CD14-positive monocyte (primary cell): ENCODE measurements around the gene FIGN. TPM values are rescaled to one million over a fixed set of nuclear protein-coding genes. Genes with fewer than 3 reads are reported as not detected.

ENCODE experiments used
- DNase-seq, 3 donors: peaks; one replicate each; pipeline ENCODE4 v3.0.0-alpha.2; 2011 to 2022
- H2AFZ ChIP-seq: 2 replicates; pipeline ENCODE4 v1.6.0; 2012; ENCODE audit warnings: mild to moderate bottlenecking, low read depth, low read length, inconsistent platforms; ENCODE audit not compliant: insufficient read depth, poor library complexity, severe bottlenecking
- H3K27ac ChIP-seq, 2 donors: 1 replicate in 1 of 2; 2 replicates in 1 of 2; pipeline ENCODE4 v1.5.1; 2012 to 2013; ENCODE audit warnings: low read length in 2 of 2, control low read depth in 1 of 2, inconsistent platforms in 1 of 2, low read depth in 1 of 2, mild to moderate bottlenecking in 1 of 2
- H3K27me3 ChIP-seq, 2 donors: one replicate each; pipeline versions ENCODE4 v1.6.0 to v1.6.1; 2011 to 2013; ENCODE audit warnings: low read length in 2 of 2; ENCODE audit not compliant: control insufficient read depth in 2 of 2, insufficient read depth in 2 of 2
- H3K36me3 ChIP-seq, 2 donors: replicated peaks in 1 of 2; 1 replicate in 1 of 2; 2 replicates in 1 of 2; pipeline versions ENCODE4 v1.5.1 to v1.6.1; 2012 to 2013; ENCODE audit warnings: low read length in 2 of 2, control low read depth in 1 of 2, inconsistent platforms in 1 of 2, mild to moderate bottlenecking in 1 of 2; ENCODE audit not compliant: insufficient read depth in 2 of 2, control insufficient read depth in 1 of 2
- H3K4me1 ChIP-seq, 2 donors: 1 replicate in 1 of 2; 2 replicates in 1 of 2; pipeline versions ENCODE4 v1.5.1 to v1.6.1; 2012 to 2013; ENCODE audit warnings: low read length in 2 of 2, control low read depth in 1 of 2, inconsistent platforms in 1 of 2, mild to moderate bottlenecking in 1 of 2, moderate library complexity in 1 of 2; ENCODE audit not compliant: insufficient read depth in 2 of 2, control insufficient read depth in 1 of 2
- H3K4me2 ChIP-seq: replicated peaks from 2 replicates; pipeline ENCODE3; 2012; ENCODE audit warnings: low read length, moderate library complexity, mild to moderate bottlenecking; ENCODE audit not compliant: poor library complexity, severe bottlenecking; ENCODE audit errors: extremely low read depth
- H3K4me3 ChIP-seq, 3 experiments: fragments of 200-600 bp in 1 of 3; sonication (generic) in 1 of 3; replicated peaks in 1 of 3; 1 replicate in 2 of 3; 2 replicates in 1 of 3; pipeline ENCODE4 v1.5.1; 2011 to 2013; ENCODE audit warnings: low read length in 3 of 3, mild to moderate bottlenecking in 3 of 3, control low read depth in 2 of 3, low read depth in 2 of 3, inconsistent platforms in 1 of 3, moderate library complexity in 1 of 3
- H3K79me2 ChIP-seq: 2 replicates; pipeline ENCODE4 v1.6.0; 2012; ENCODE audit warnings: mild to moderate bottlenecking, control low read depth, inconsistent platforms, low read length, moderate library complexity; ENCODE audit not compliant: insufficient read depth
- H3K9ac ChIP-seq: 2 replicates; pipeline ENCODE4 v1.6.0; 2017; ENCODE audit warnings: low read length, mild to moderate bottlenecking; ENCODE audit not compliant: insufficient read depth, poor library complexity, severe bottlenecking
- H3K9me3 ChIP-seq, 2 donors: replicated peaks in 1 of 2; 1 replicate in 1 of 2; 2 replicates in 1 of 2; pipeline versions ENCODE4 v1.5.1 to v1.6.1; 2012 to 2013; ENCODE audit warnings: low read length in 2 of 2, control low read depth in 1 of 2; ENCODE audit not compliant: control insufficient read depth in 1 of 2, insufficient read depth in 1 of 2
- H4K20me1 ChIP-seq: 2 replicates; pipeline ENCODE4 v1.6.0; 2012; ENCODE audit warnings: mild to moderate bottlenecking, low read length, control low read depth, moderate library complexity; ENCODE audit not compliant: insufficient read depth
- H3K27ac Mint-ChIP-seq, 7 donors: one replicate each; pipeline ENCODE4 v1.8.0; 2020; ENCODE audit warnings: mild to moderate bottlenecking in 7 of 7, mixed read lengths in 7 of 7, moderate library complexity in 6 of 7, inconsistent platforms in 2 of 7
- H3K27me3 Mint-ChIP-seq, 3 donors: one replicate each; pipeline ENCODE4 v1.8.0; 2021 to 2022; ENCODE audit warnings: low read depth in 3 of 3, mild to moderate bottlenecking in 3 of 3, mixed read lengths in 3 of 3, moderate library complexity in 3 of 3, inconsistent platforms in 1 of 3
- H3K36me3 Mint-ChIP-seq, 2 donors: one replicate each; pipeline ENCODE4 v1.8.0; 2020; ENCODE audit warnings: mixed read lengths in 2 of 2, inconsistent platforms in 1 of 2, mild to moderate bottlenecking in 1 of 2
- H3K4me1 Mint-ChIP-seq: one replicate; pipeline ENCODE4 v1.8.0; 2020; ENCODE audit warnings: mild to moderate bottlenecking, mixed read lengths
- H3K4me3 Mint-ChIP-seq, 2 donors: one replicate each; pipeline ENCODE4 v1.8.0; 2020; ENCODE audit warnings: mild to moderate bottlenecking in 2 of 2, mixed read lengths in 2 of 2, moderate library complexity in 1 of 2
- H3K9me3 Mint-ChIP-seq, 7 donors: one replicate each; pipeline ENCODE4 v1.8.0; 2020 to 2022; ENCODE audit warnings: mixed read lengths in 7 of 7, mild to moderate bottlenecking in 6 of 7, moderate library complexity in 6 of 7, inconsistent platforms in 2 of 7
- CTCF ChIP-seq: fragments of 200-600 bp; IDR thresholded peaks from one replicate; pipeline ENCODE4 v1.8.0; 2022; ENCODE audit warnings: antibody characterized with exemption, mild to moderate bottlenecking
- WGBS: methylation state at CpG from one replicate; pipeline ENCODE4 v1.1.5; 2013; ENCODE audit warnings: missing lambda C conversion rate; ENCODE audit not compliant: insufficient coverage; 5-methylcytosine and 5-hydroxymethylcytosine counted together
- intact Hi-C, 2 donors: fragments of 100-400 bp; cut with micrococcal nuclease; formaldehyde crosslinking; loops; one replicate each; pipeline versions ENCODE4 v1.15.0 to v1.15.1; 2023
- polyA plus RNA-seq, 3 donors: library from polyadenylated mRNA; depleted of rRNA in 1 of 3; unstranded in 2 of 3; stranded (reverse) in 1 of 3; fragments of 300-500 nt in 2 of 3; fragments of >200 nt in 1 of 3; fragmentation: Illumina TruSeq in 2 of 3; gene quantifications; 1 replicate in 2 of 3; 2 replicates in 1 of 3; pipeline ENCODE4 v1.2.3, GENCODE V29; 2012 to 2021

Gene FIGN
- polyA plus RNA-seq, 3 donors, result not detected

GRCh38 chr2:163670929-163671328 lies 64.9 kb downstream of the FIGN start:
- no peaks in the 10 kb centered on the region for H3K36me3 Mint-ChIP-seq
- H3K9ac ChIP-seq, result no peak overlapping the region
- no peak for TF ChIP-seq CTCF
- H3K36me3 ChIP-seq, result no peaks in the 10 kb centered on the region
- no peak overlapping the region for H3K4me3 ChIP-seq
- peaks cover 0 to 2% (median 0%) of the 10 kb centered on the region in 3 donors for H3K27me3 Mint-ChIP-seq
- H2AFZ ChIP-seq, result no peak overlapping the region
- no CpG with 5 or more reads among the region's 3 CpGs for WGBS
- intact Hi-C loops, result no loop called here
- no peak overlapping the region for H3K27ac ChIP-seq
- peaks cover 0 to 3% (median 0%) of the 10 kb centered on the region in 7 donors for H3K9me3 Mint-ChIP-seq
- no peak overlapping the region for H3K4me3 Mint-ChIP-seq
- no peaks in the 10 kb centered on the region for H3K79me2 ChIP-seq
- H3K4me1 Mint-ChIP-seq, result no peaks in the 10 kb centered on the region
- H3K27ac Mint-ChIP-seq, result no peak overlapping the region
- H3K27me3 ChIP-seq, result no peaks in the 10 kb centered on the region
- DNase-seq, result no peak
- H3K9me3 ChIP-seq, result no peaks in the 10 kb centered on the region
- no peak overlapping the region for H3K4me2 ChIP-seq
- H3K4me1 ChIP-seq, result no peaks in the 10 kb centered on the region
- no peaks in the 10 kb centered on the region for H4K20me1 ChIP-seq

DNA sequence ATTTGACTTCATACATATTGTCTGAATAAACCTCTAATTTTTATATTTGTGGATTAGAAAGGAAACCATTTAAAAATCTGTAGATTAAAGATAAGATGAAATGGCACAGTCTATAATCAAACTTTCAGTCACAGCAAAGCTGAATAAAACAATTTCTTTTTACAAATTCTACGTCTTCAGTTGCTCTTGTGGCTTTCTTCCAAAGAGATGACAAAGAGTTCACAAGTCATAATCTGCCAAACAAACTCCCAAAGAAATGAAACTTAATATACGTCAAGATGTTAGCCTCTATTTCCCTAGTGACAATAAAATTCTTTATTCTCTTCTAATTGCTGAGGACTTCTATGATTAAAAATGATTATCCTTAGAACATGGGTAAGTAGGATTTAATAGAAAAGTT lies 66.3 kb downstream of the FIGN start:
- no peak overlapping the region for H2AFZ ChIP-seq
- no peak for DNase-seq
- Mint-ChIP-seq H3K27me3 (peaks cover 0 to 2% (median 0%) of the 10 kb centered on the region in 3 donors), H3K4me1 (no peaks in the 10 kb centered on the region), H3K27ac (no peak overlapping the region), H3K36me3 (no peaks in the 10 kb centered on the region), H3K4me3 (no peak overlapping the region), H3K9me3 (peaks cover 0 to 3% (median 0%) of the 10 kb centered on the region in 7 donors)
- H3K27me3 ChIP-seq, result no peaks in the 10 kb centered on the region
- H3K4me1 ChIP-seq, result no peaks in the 10 kb centered on the region
- H3K9ac ChIP-seq, result no peak overlapping the region
- H3K36me3 ChIP-seq, result no peaks in the 10 kb centered on the region
- H3K79me2 ChIP-seq, result no peaks in the 10 kb centered on the region
- no peak overlapping the region for H3K4me2 ChIP-seq
- intact Hi-C loops, result no loop called here
- H3K4me3 ChIP-seq, result no peak overlapping the region
- H3K9me3 ChIP-seq, result no peaks in the 10 kb centered on the region
- no peaks in the 10 kb centered on the region for H4K20me1 ChIP-seq
- no peak for TF ChIP-seq CTCF
- no peak overlapping the region for H3K27ac ChIP-seq
- no CpG with 5 or more reads among the region's 2 CpGs for WGBS
